SK-N-SH (cell line): ENCODE results near the gene ZNF891. TPM values are rescaled to one million over a fixed set of nuclear protein-coding genes. Genes with fewer than 3 reads are reported as not detected.

ENCODE experiments used
- CTCF ChIA-PET: fragments of 300-600, 350-600 bp; formaldehyde crosslinking; extraction: SDS; loops from one replicate; lab custom pipeline; 2021; lab: Yijun Ruan, JAX
- POLR2A ChIA-PET: fragments of 350-600 bp; sonication (Branson Sonifier 250); formaldehyde crosslinking; extraction: SDS; loops from one replicate; lab custom pipeline; 2020; ENCODE audit warnings: antibody characterized with exemption, inconsistent platforms; lab: Yijun Ruan, JAX
- DNase-seq: peaks from one replicate; pipeline ENCODE4 v3.0.0; 2012
- H2AFZ ChIP-seq: fragments of 200-600 bp; sonication (generic); 2 replicates; pipeline ENCODE4 v1.8.1; 2016; ENCODE audit warnings: antibody characterized with exemption, mild to moderate bottlenecking, low read depth
- H3F3A ChIP-seq: fragments of 200-600 bp; sonication (generic); replicated peaks from 2 replicates; pipeline ENCODE3; 2016; ENCODE audit warnings: antibody characterized with exemption, mild to moderate bottlenecking; ENCODE audit not compliant: insufficient read depth
- H3K27ac ChIP-seq, 2 experiments: fragments of 200-500 bp in 1 of 2; fragments of 200-600 bp in 1 of 2; sonication (Bioruptor generic) in 1 of 2; sonication (generic), shearing (Covaris generic) in 1 of 2; 2 replicates each; pipeline versions ENCODE4 v1.5.1 to v1.6.1; 2014 to 2016; ENCODE audit warnings: low read depth in 2 of 2, inconsistent platforms in 1 of 2, low read length in 1 of 2, mild to moderate bottlenecking in 1 of 2, mixed read lengths in 1 of 2
- H3K27me3 ChIP-seq: fragments of 200-600 bp; sonication (generic), shearing (Covaris generic); 2 replicates; pipeline ENCODE4 v1.6.1; 2016; ENCODE audit warnings: mixed run types; ENCODE audit not compliant: insufficient read depth
- H3K36me3 ChIP-seq, 2 experiments: fragments of 200-500 bp in 1 of 2; fragments of 200-600 bp in 1 of 2; sonication (Bioruptor generic) in 1 of 2; sonication (generic) in 1 of 2; replicated peaks in 1 of 2; 2 replicates each; pipeline versions ENCODE3 to v1.5.1; 2014 to 2016; ENCODE audit warnings: low read length in 1 of 2, mild to moderate bottlenecking in 1 of 2; ENCODE audit not compliant: insufficient read depth in 2 of 2, control insufficient read depth in 1 of 2
- H3K4me1 ChIP-seq, 2 experiments: fragments of 200-500 bp in 1 of 2; fragments of 200-600 bp in 1 of 2; sonication (Bioruptor generic) in 1 of 2; sonication (generic), shearing (Covaris generic) in 1 of 2; 2 replicates each; pipeline versions ENCODE4 v1.5.1 to v1.6.1; 2014 to 2016; ENCODE audit warnings: low read depth in 1 of 2, low read length in 1 of 2, mixed run types in 1 of 2; ENCODE audit not compliant: insufficient read depth in 2 of 2, control insufficient read depth in 1 of 2
- H3K4me2 ChIP-seq: fragments of 200-600 bp; sonication (generic), shearing (Covaris generic); 2 replicates; pipeline ENCODE4 v1.6.1; 2017; ENCODE audit warnings: mixed run types
- H3K4me3 ChIP-seq, 2 experiments: fragments of 200-500 bp in 1 of 2; fragments of 200-600 bp in 1 of 2; sonication (Bioruptor generic) in 1 of 2; sonication (generic), shearing (Covaris generic) in 1 of 2; 2 replicates each; pipeline versions ENCODE4 v1.5.1 to v1.8.1; 2014 to 2016; ENCODE audit warnings: low read depth in 2 of 2, inconsistent platforms in 1 of 2, low read length in 1 of 2, mild to moderate bottlenecking in 1 of 2, mixed read lengths in 1 of 2, moderate library complexity in 1 of 2
- H3K79me2 ChIP-seq: fragments of 200-600 bp; sonication (generic); 2 replicates; pipeline ENCODE4 v1.8.1; 2017; ENCODE audit warnings: mild to moderate bottlenecking; ENCODE audit not compliant: insufficient read depth
- H3K9ac ChIP-seq: fragments of 200-600 bp; sonication (generic); 2 replicates; pipeline ENCODE4 v1.6.1; 2017; ENCODE audit warnings: mixed run types
- H3K9me2 ChIP-seq: fragments of 200-600 bp; sonication (generic); 2 replicates; pipeline ENCODE4 v1.6.1; 2017; ENCODE audit warnings: mixed run types
- H3K9me3 ChIP-seq: fragments of 200-600 bp; sonication (generic); 2 replicates; pipeline ENCODE4 v1.6.1; 2017; ENCODE audit warnings: mixed run types, mild to moderate bottlenecking, moderate library complexity
- H4K20me1 ChIP-seq: fragments of 200-600 bp; sonication (generic); 2 replicates; pipeline ENCODE4 v1.6.1; 2017; ENCODE audit warnings: mild to moderate bottlenecking, mixed run types; ENCODE audit not compliant: insufficient read depth
- CHD2 ChIP-seq: fragments of 150-350 bp; IDR thresholded peaks from 2 replicates; pipeline ENCODE4 v1.6.1; 2018; ENCODE audit warnings: low read length; ENCODE audit not compliant: partially characterized antibody
- CTCF ChIP-seq: fragments of 200-600 bp; sonication (generic); IDR thresholded peaks from 2 replicates; pipeline ENCODE4 v1.6.1; 2017; ENCODE audit warnings: antibody characterized with exemption, mild to moderate bottlenecking, moderate library complexity
- ELF1 ChIP-seq: IDR thresholded peaks from 2 replicates; pipeline ENCODE4 v1.4.0; 2012
- EZH2phosphoT487 ChIP-seq: fragments of 200-600 bp; sonication (generic); IDR thresholded peaks from 2 replicates; pipeline ENCODE4 v1.6.1; 2017; ENCODE audit warnings: low read depth, mixed run types, mild to moderate bottlenecking, antibody characterized with exemption, moderate library complexity, borderline replicate concordance
- FOXJ3 ChIP-seq: sonication (generic); formaldehyde crosslinking; IDR thresholded peaks from 2 replicates; pipeline ENCODE4 v1.5.1; 2020; ENCODE audit warnings: mild to moderate bottlenecking, missing genetic modification reagents
- GABPA ChIP-seq: IDR thresholded peaks from 2 replicates; pipeline ENCODE4 v1.4.0; 2012; ENCODE audit warnings: low read depth, mild to moderate bottlenecking
- GATA2 ChIP-seq: sonication (generic); formaldehyde crosslinking; IDR thresholded peaks from 2 replicates; pipeline ENCODE4 v1.5.0; 2020; ENCODE audit warnings: mild to moderate bottlenecking, missing genetic modification reagents
- JUND ChIP-seq: IDR thresholded peaks from 2 replicates; pipeline ENCODE4 v1.4.0; 2012
- MAX ChIP-seq: IDR thresholded peaks from 2 replicates; pipeline ENCODE4 v1.4.0; 2012; ENCODE audit warnings: low read depth
- MEF2A ChIP-seq: IDR thresholded peaks from 2 replicates; pipeline ENCODE4 v1.4.0; 2012; ENCODE audit warnings: low read depth, borderline replicate concordance
- NFIC ChIP-seq: IDR thresholded peaks from 2 replicates; pipeline ENCODE4 v1.4.0; 2012; ENCODE audit warnings: borderline replicate concordance
- NRF1 ChIP-seq: IDR thresholded peaks from 2 replicates; pipeline ENCODE4 v1.6.1; 2012; ENCODE audit warnings: low read depth, mild to moderate bottlenecking, low read length
- PBX3 ChIP-seq: IDR thresholded peaks from 2 replicates; pipeline ENCODE4; 2012
- RAD21 ChIP-seq: IDR thresholded peaks from 2 replicates; pipeline ENCODE4 v1.6.1; 2012; ENCODE audit warnings: mild to moderate bottlenecking, low read length
- RFX5 ChIP-seq: IDR thresholded peaks from 2 replicates; pipeline ENCODE4 v1.6.1; 2012; ENCODE audit warnings: mild to moderate bottlenecking, improper control_type of control experiment, low read length
- SMC3 ChIP-seq: IDR thresholded peaks from 2 replicates; pipeline ENCODE4 v1.6.1; 2012; ENCODE audit warnings: low read depth, low read length, improper control_type of control experiment
- TAF1 ChIP-seq: IDR thresholded peaks from 2 replicates; pipeline ENCODE4 v1.6.1; 2012; ENCODE audit warnings: low read depth, mild to moderate bottlenecking, low read length, moderate library complexity, borderline replicate concordance
- TEAD4 ChIP-seq: IDR thresholded peaks from 2 replicates; pipeline ENCODE4 v1.4.0; 2012; ENCODE audit warnings: mild to moderate bottlenecking, borderline replicate concordance; ENCODE audit not compliant: insufficient read depth
- ZBTB33 ChIP-seq: IDR thresholded peaks from 2 replicates; pipeline ENCODE4 v1.4.0; 2012; ENCODE audit warnings: low read depth, borderline replicate concordance
- WGBS: methylation state at CpG from one replicate; pipeline ENCODE4 v1.1.6; 2017; ENCODE audit warnings: low lambda C conversion rate; 5-methylcytosine and 5-hydroxymethylcytosine counted together
- polyA plus RNA-seq, 3 experiments: library from polyadenylated mRNA; depleted of rRNA; stranded (reverse); fragments of >200 nt; gene quantifications; 2 replicates each; pipeline ENCODE4 v1.2.3, GENCODE V29; 2012

The ZNF891 gene
- polyA plus RNA-seq, 1 of the 3 experiments (the other 2 are of a cell fraction), result 0.33 TPM

GRCh38 chr12:133108150-133108549 is 21.9 kb downstream of the ZNF891 start:
- Histone ChIP-seq H3K36me3 (peaks cover 40 to 78% of the 10 kb centered on the region in 2 experiments), H3K27ac (no peak overlapping the region), H4K20me1 (no peaks in the 10 kb centered on the region), H2AFZ (no peak overlapping the region), H3K4me3 (no peak overlapping the region; a peak in 1 of 4 replicates), H3K9me3 (peaks cover 88% of the 10 kb centered on the region), H3K9me2 (no peaks in the 10 kb centered on the region), H3K27me3 (no peaks in the 10 kb centered on the region), H3K79me2 (no peaks in the 10 kb centered on the region), H3K9ac (no peak overlapping the region), H3F3A (peaks cover 13% of the 10 kb centered on the region), H3K4me2 (no peak overlapping the region), H3K4me1 (no peaks in the 10 kb centered on the region)
- WGBS, result 98% methylated on average over 2 of the region's 2 CpGs
- no peak for TF ChIP-seq CTCF
- TF ChIP-seq RAD21, result no peak
- TF ChIP-seq MEF2A, result no peak
- no peak for TF ChIP-seq PBX3
- no peak for TF ChIP-seq FOXJ3 (CRISPR knock-in tag)
- TF ChIP-seq ZBTB33, result no peak
- TF ChIP-seq SMC3, result no peak
- TF ChIP-seq GATA2 (CRISPR knock-in tag), result no peak
- no peak for TF ChIP-seq CHD2
- no peak for TF ChIP-seq NFIC
- no peak for TF ChIP-seq EZH2phosphoT487
- TF ChIP-seq JUND, result no peak
- no peak for TF ChIP-seq RFX5
- no peak for TF ChIP-seq MAX
- ChIA-PET CTCF (no interaction called here), POLR2A (no interaction called here)
- no peak for DNase-seq

- Histone ChIP-seq H3F3A (peaks cover 13% of the 10 kb centered on the region), H3K9me2 (no peaks in the 10 kb centered on the region), H3K9ac (no peak overlapping the region), H3K36me3 (peaks cover 45 to 88% of the 10 kb centered on the region in 2 experiments), H3K27me3 (no peaks in the 10 kb centered on the region), H3K9me3 (peaks cover 84% of the 10 kb centered on the region), H3K4me3 (no peak overlapping the region), H2AFZ (no peak overlapping the region), H3K4me1 (no peaks in the 10 kb centered on the region), H3K79me2 (no peaks in the 10 kb centered on the region), H3K4me2 (no peak overlapping the region), H4K20me1 (no peaks in the 10 kb centered on the region), H3K27ac (no peak overlapping the region)
- no peak for DNase-seq
- CTCF ChIA-PET, result no interaction called here
- TF ChIP-seq TAF1, result no peak
- TF ChIP-seq TEAD4, result no peak
- no peak for TF ChIP-seq NRF1
- TF ChIP-seq GABPA, result no peak
- no peak for TF ChIP-seq GATA2 (CRISPR knock-in tag)
- no peak for TF ChIP-seq ELF1
- no peak for TF ChIP-seq MAX
- POLR2A ChIA-PET, result no interaction called here
- 100% methylated on average over 1 of the region's 1 CpG for WGBS
Observed at GRCh38 chr12:133107121-133107520, 23.0 kb downstream of the ZNF891 start.
